Skin of body (tissue), 2 donors: ENCODE measurements around the gene ATP6V1B1. TPM values are rescaled to one million over a fixed set of nuclear protein-coding genes. Genes with fewer than 3 reads are reported as not detected.

ENCODE experiments used
- DNase-seq: peaks from one replicate; lab custom pipeline; 2025; lab: John Stamatoyannopoulos, UW
- total RNA-seq: library from RNA; depleted of rRNA; stranded (reverse); fragments of >200 nt; gene quantifications from one replicate; pipeline ENCODE4 v1.2.3, GENCODE V29; 2014

The ATP6V1B1 gene
- total RNA-seq, result 2.3 TPM

DNA sequence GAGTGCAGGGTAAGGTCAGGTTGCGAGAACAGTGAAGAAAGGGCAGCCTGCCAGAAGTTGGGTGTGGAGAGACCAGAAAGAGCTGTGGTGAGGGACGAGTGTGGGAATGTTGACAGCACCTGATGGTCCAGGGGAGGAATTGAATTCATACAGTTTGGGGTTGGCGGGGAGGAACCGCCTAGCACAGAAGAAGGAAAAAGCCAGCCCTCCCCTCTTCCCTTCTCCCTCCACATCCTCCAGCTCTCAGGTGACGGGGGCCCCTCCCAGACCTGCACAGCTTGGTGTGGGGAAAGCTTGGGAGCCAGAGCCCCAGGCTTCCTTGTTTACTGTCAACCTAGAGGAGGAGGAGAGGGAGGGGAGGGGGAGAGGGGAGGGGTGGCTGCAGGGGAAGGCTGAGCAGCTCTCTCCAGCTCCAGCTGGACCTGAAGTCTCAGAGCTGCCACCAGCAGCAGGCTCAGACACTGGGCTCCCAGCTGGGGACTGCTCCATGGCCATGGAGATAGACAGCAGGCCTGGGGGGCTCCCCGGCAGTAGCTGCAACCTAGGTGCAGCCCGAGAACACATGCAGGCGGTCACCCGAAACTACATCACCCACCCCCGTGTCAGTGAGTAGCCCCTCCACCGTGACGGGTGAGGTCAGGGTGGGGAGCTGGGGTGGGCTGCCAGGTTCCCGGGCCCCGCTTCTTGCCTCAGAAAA lies at the start of gene ATP6V1B1:
ATP6V1B1 (plus strand) TSS at position 433 of the 697 bp plus-strand sequence; CDS start at position 488, 55 bp downstream.
- DNase-seq, result no peak

DNA sequence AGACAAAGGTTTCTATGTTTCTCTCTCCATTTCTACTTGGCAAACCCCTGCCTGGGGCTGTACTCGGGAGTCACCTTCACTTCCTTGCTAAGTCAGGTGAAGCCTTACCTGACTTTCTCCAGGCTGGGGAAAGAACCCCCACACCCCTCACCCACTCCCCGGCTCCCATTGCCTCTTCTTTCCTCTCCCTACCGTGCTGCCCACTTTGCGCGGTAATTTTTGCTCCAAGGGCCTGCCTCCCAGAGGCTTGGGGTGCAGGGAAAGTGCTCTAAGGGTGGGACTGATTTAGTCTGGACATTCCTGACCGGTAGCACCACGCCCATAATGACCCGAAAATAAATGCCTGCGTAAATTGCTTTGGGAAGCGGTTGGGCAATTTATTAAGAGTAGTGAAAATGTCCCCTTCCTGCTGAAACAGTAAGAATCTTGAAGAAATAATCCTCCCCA lies 49.1 kb upstream of the ATP6V1B1 start:
- DNase-seq, result no peak

DNA sequence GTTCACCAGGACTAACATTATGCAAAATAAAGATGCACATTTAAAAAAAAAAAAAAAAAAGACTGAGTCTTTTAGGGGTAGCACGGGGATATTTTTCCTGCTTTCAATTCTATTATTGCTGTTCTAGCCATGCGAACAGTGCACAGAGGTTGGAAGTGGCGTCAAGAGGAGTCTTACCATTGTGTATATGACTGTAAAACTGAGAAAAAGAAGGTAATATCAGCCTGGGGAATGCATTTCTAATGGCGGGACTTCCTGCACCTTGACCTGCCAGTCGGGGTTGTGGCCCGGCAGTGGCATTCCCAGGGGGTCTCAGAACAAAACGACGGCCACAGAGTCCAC lies 48.5 kb upstream of the ATP6V1B1 start:
- DNase-seq, result no peak

DNA sequence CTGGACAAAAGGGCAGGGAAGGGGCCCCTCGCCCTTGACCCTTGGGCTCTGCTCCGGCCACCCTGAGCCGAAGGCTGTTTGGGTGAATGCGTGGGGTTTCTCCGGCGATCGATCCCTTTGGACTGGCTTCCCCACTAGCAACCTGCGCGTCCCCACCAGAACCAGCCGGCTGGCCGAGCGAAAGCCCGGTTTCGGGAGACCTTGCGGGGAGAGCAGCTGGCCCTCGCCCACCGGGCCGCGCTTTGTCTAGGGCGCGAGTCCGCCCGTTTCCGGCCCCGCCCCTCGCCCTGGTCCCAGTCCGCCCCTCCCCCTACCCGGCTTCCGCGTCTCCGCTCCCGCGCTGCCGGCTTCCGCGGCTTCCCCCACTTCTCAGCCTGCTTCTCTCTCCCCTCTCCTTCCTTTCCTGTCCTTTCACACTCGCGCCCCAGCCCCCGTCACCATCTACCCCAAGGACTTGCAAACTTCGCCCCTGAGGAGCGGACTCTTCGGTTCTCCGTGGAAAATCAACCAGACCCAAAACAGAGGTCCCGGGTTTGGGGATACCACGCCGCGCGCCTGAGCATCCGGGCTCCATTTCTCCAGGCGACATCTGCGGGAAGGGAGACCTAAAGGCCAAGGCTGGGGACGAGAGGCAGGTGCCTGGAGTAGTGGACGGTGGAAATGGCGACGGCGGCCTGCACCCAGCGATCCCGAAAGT lies 48.0 kb upstream of the ATP6V1B1 start:
- DNase-seq, result no peak

DNA sequence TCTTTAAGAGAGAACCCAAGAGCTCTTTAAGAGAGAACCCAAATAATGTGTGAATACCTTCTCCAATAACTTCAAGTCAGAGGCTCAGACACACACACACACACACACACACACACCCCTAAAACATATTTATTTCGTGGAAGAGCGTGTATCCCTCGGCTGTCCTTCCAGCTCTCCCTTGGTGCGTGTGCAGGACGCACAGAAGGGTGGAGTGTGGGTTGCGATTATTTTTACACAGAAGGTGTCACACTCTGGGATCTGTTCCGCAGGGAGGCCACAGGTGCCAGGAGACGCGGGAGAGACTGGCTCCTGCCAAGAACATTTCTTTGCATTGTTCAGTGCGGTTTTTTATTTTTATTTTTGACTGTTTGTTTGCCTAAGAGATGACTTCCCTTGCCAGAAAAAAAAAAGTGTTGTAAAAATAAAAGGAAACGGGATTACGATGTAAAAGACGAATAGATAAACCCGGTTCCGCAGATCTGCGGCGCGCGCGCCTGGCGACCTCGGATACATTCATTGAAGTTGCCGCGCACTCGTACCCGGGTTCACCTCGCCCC lies 47.3 kb upstream of the ATP6V1B1 start:
- no peak for DNase-seq

DNA sequence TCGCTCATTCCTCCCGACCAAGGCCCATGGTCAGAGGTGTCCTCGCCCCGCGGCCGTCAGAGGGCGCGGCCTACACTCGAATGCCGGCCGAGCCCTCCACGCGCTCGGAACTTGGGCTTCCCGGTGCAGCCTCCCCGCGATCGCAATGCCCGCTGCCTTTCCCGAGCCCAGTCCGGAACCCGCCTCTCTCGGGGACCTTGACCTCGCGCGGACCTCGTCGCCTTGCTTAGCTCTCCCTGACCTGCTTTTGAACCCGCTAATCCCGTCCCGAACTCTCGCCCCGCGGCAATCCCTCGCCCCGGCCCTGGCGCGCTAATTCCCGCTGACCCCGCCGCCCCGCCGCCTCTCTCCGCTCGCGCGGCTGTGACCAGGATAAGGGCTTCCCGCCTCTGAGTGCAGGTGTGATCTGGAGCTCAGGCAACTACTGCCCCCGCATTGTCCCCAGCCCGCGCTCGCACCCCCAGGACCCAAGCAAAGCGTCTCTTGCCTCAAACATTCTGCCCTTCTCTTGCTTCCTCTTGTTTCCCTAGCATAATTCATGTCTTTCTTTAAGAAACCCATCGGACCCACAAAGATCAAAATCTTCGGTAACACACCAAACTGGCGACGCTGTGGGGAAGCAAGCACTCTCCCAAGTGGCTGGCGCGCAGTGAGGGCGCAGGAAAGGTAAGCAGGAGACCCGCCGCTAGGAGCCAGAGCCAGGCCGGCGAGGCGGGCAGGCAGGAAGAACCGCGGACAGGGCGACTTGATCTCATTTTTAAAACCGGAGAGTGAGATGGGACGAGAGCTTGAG lies 46.6 kb upstream of the ATP6V1B1 start:
- no peak for DNase-seq

DNA sequence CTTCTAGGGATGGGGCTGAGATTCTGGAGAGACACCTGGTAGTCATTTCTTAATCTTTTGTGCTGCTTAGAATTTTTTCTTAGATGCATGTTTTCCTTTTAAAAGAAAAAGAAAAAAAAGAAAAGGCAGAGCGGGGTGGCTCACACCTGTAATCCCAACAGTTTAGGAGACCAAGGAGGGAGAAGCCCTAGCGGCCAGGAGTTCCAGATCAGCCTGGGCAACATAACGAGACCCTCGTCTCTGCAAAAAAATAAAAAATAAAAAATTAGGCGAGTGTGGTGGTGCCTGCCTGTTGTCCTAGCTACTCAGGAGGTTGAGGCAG lies 46.0 kb upstream of the ATP6V1B1 start:
- no peak for DNase-seq

DNA sequence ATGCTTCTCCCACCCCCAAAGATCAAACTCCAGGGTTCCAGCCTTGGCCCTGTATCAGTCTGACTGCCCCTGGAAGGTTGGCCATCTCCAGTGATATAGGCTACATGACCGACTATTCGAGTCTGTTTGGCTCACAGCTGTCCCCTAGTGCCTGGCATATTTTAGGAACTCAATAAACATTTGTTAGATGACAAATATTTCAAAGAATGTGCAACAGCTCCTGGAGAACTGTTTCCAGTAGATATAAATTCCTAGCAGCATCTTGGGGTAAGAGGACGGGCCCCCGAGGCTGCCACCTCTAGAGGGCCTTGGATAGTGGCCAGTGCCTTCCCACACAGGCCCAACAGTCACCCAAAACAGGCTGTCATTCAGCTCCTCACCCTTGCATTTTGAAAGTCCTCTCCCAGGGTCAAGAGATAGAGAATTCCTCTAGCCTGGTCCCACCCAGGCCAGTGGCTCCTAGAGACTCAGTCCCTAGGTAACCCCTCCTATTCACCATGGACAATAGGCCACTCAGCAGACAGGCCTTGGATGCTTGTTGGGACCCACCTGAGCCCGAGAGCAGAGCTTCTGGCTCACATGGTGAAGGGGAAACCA lies 45.1 kb upstream of the ATP6V1B1 start:
- no peak for DNase-seq

DNA sequence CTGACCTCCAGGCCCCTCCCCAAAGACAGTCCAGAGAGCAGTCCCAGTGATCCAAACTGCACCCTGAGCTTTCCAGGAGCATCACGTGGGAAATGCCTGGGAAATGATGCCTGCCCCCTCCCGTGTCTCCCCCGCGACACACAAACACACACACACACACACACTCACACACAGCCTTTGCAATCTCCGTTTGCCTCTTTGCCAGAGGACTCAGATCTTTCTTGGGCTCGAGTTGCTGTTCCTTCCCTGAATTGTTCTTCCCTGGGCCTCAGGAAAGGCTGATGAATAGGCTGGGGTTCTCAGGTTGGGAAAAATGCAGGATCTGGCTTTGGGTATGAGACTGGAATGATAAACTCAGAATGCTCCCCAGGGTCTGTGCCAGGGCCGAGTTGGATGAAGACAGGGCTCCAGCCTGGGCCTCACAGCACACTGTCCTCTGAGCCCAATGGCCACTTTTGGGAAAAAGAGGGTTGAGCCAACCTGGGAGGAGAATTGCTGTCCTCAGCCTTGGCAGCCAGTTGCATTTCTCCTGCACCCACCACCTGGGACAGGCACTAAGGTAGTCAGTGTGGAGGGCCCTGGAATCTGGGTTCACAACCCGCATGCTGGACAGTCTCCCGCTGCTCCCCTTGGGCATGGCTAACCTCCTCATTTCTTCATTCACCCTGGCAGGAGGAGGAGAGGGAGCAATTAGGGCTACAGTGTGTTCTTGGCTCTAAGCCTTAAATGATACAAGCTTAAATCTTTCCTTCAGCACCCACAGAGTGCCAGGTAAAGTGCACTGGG lies 43.9 kb upstream of the ATP6V1B1 start:
- no peak for DNase-seq

DNA sequence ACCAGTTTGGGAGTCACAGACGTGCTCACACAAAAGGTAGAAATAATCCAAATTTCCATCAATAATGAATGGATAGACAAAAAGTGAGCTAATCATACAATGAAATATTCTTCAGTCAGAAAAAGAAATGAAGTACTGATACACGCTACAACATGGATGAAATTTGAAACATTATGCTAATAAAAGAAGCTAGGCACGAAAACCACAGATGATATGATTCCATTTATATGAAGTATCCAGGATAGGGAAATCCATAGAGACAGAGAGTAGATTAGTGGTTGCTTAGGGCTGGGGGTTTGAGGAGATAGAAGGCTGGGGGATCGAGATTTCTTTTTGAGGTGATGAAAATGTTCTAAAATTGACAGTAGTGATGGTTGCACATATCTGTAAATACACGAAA lies 43.0 kb upstream of the ATP6V1B1 start:
- no peak for DNase-seq

DNA sequence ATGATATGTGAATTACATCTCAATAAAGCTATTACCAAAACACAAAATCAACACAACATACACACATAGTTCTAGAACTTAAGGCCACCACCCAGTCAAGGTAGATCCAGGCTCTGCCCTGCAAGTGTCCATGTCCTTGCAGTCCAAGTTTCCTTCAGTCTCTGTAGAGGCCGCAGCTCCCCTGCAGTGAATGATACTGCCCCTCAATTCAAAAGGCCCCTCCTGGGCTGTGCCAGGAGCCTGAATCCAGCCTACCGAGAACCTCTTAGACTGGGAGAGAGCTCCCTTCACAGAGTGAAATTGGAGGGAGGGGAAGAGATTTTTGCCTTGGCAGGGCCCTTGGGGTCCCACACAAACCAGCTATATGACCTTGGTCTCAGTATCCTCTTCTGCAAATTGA lies 42.5 kb upstream of the ATP6V1B1 start:
- no peak for DNase-seq

DNA sequence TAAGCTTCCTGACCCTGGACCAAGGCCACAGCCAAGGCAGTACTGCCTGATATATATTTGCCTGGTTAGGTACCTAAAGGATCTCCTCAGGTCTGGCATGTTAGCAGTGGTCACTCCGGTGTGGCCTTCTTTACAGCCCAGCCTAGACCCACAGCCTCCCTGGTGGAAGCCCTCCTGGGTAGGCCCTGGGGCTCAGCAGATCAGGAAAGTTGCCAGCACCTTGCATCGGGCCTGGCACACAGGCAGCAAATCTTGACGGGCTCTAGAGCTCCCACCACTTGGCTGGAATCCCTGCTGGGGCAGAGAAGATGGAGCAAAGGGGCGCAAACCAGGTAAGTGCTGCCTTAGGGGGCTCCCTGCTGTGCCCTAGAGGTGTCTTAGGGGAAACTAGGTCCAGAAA lies 40.9 kb upstream of the ATP6V1B1 start:
- DNase-seq, result no peak

DNA sequence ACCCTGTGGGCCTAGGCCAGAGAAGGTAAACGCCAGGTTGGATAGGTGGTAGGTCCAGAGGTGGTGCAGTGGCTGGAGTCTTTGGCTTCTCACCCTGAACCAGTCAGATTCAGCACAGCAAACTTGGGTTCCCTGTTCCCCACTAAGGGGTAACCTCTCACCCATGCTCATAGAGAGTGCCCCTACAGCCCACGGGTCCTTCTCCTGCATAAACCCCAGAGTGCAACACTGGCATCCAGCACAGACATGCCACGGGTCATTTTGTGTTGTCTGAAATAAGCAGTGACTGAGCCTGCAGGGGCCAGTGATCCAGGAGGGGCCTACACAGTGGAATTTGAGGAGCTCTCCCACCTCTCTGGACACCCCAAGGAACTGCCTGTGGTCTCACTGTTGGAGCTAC lies 40.5 kb upstream of the ATP6V1B1 start:
- DNase-seq, result no peak

DNA sequence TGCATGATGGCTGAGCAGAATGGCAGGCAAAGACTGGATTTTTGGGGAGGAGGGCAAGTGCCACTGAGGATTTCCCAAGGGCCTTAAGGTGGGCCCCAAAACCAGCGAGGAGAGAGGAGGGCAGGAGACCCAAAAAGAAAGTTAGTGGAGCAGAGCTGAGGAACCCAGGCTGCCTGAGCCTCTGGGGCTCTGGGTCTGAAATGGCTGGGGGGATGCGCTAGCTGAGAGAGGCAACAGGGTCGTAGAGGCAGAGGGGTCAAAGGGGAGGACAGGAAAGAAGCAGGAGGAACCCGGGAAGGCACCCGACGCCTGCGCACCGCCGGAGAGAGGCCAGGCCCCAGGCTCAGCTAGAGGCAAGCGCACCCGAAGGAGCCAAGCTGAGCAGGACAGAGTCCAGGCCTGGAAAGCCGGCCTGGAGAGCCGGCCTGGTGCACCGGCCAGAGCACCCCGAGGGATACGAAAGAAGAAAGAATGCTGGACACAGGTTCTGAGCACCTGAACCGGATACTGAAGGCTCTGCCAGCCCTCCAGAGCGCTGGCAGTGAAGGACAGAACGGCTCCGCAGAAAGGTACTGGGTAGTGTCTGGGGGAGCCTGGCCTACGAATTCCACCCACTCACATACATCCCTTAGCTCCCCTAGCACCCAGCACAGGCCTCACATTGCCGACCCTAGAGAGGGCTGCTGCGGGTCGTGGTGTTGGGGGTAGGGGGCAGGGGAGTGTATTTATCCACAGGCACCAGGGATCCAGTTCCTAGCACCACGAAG lies 39.5 kb upstream of the ATP6V1B1 start:
- DNase-seq, result no peak

DNA sequence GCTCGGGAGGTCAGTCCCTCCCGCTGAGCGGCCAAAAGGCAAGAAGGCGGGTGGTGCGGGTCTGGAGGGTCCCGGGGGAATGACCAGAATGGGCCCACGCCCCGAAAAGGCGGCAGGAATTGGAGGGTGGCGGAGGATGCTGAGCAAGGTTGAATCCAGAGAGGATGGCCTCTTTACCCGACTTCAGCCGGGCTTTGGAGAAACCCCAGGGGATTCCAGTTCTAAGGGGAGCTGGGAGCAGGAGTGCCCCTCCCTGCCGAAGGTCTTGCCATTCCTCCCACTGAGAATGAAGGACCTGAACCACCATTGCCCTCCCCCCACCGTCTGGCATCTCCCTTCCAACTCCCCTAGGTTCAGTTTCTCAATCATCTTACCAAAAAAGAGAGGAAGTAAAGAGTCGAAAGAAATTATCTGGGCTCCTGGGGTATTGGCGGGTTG lies 38.9 kb upstream of the ATP6V1B1 start:
- no peak for DNase-seq

DNA sequence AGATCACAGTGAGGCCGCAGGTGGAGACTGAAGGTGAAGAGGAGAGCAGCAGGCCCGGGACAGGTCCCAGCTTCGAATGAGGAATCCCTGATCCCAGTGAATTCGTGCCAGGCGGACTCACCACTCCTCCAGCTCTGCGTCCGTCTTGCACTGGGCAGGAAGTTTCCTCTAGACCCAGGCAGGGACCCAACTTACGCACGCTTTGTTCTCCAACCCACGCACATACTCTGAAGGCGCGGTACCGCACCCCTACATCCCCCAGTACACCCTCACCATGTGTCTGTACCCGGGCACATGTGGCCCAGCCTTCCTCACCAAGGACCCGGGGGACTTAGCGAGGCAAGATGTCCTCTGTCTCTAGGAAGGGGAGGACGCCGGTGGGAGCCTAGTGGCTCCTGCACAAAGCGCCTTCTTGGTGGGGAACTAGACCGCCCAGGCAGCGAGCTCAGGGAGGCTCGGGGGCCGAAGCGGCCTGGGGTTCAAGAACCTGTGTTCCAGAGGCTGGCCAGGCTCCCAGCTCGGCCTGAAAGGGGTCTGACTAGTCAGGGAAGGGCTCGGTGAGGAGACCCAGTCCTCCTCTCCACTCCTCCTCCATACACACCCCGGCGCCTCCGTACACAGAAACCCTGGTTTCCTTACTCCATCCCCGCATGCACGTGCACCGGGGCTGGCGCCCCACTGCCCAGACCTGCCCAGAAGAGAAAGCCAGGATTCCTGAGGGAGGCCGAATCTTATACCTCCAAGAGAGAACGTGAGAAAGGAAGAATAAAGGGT lies 38.3 kb upstream of the ATP6V1B1 start:
- DNase-seq, result no peak

DNA sequence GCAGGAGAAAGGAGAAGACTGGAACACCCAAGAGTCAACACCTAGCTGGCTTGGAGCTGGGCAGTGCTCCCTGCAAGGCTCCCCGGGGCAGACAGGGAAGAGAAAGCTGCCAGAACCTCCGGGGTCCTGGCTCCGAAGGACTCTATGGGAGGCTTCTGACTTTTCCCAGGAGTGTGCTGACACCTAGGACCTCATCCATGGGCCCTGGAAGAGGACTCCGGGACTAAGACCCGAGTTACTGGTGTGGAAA lies 37.8 kb upstream of the ATP6V1B1 start:
- DNase-seq, result no peak

DNA sequence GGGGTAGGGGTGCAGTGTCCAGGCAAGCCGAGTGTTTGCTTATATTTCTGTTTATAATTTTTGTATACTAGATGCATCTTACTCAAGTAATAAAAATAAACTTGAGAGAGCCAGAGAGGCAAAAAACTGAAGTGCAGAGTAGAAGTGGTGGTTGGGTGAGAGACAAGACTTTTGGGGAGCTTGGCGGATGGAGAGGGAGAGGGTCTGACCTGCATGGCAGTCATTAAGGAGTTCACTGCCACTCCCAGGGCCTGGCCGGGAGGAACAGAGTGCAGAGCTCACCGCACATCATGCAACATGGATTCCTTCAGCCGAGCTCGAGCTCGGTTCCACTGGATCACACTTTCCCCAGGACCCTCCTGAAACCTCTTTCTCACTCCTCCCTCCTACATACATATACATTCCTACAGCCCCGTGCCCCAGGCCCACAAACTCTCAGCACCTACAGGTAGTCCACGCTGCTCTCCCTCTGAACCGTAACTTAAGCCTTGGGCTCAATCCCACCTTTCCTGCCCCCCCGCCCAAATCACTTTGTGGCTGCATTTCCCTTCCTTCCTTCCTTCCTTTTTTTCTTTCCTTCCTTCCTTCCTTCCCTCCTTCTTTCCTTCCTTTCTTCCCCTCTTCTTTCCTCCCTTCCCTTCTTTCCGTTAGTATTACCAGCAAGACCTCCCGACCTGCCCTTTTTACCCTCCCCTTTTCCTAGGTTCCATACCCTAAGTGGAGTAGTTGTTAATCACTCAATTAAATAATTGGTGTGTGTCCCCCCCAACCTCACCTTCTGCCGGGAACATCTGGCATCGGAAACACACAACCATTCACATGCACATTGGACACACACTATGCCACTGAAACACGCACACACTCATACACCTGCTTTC lies 37.1 kb upstream of the ATP6V1B1 start:
- DNase-seq, result no peak
